Body of pancreas (tissue), 4 donors: ENCODE measurements around the gene CAMKK2.

Experiments used
- POLR2A ChIP-seq, 3 donors: fragments of 450-650 bp; IDR thresholded peaks; one replicate each; pipeline ENCODE4 v1.6.1; 2016; ENCODE audit warnings: antibody characterized with exemption in 3 of 3, mild to moderate bottlenecking in 2 of 3
- TF ChIP-seq, protein P1 (sequence below), 7 experiments: fragments of 450-650 bp in 4 of 7; fragments of 200-600 bp in 3 of 7; sonication (generic) in 3 of 7; IDR thresholded peaks; one replicate each; pipeline ENCODE4 v1.5.1; 2016 to 2019; ENCODE audit warnings: antibody characterized with exemption in 7 of 7

DNA sequence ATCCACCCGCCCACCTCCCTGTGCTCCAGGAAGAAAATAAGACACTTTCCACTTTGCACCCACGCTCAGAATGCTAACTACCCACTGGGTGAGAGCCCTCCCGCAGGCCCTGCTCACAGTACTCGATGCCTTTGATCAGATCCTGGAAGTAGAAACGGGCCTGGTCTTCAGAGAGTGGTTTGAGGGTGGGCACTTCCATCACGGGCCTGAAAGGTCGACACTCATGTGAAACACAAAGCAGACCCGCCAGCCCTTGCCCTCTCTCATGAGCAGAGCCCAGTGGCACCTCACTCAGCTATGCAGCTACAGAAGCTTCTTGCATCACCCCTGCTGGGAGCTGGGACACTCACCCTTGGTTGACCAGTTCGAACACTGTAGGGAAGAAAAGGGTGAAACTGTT lies 41.1 kb downstream of the CAMKK2 start:
- no peak for TF ChIP-seq POLR2A (IDR thresholded peaks at IDR 0.05)
- TF ChIP-seq, protein P1, sequence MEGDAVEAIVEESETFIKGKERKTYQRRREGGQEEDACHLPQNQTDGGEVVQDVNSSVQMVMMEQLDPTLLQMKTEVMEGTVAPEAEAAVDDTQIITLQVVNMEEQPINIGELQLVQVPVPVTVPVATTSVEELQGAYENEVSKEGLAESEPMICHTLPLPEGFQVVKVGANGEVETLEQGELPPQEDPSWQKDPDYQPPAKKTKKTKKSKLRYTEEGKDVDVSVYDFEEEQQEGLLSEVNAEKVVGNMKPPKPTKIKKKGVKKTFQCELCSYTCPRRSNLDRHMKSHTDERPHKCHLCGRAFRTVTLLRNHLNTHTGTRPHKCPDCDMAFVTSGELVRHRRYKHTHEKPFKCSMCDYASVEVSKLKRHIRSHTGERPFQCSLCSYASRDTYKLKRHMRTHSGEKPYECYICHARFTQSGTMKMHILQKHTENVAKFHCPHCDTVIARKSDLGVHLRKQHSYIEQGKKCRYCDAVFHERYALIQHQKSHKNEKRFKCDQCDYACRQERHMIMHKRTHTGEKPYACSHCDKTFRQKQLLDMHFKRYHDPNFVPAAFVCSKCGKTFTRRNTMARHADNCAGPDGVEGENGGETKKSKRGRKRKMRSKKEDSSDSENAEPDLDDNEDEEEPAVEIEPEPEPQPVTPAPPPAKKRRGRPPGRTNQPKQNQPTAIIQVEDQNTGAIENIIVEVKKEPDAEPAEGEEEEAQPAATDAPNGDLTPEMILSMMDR (IDR thresholded peaks at IDR 0.05) = no peak
